ENCODE measurements around the gene DIDO1. TPM values are rescaled to one million over a fixed set of nuclear protein-coding genes. Genes with fewer than 3 reads are reported as not detected.
"Not testable (repeated sequence)": the region's sequence is repeated elsewhere in the genome, so short reads cannot be mapped to it uniquely, and the experiment has no call there.

DIDO1 gene
- polyA plus RNA-seq, 1 of the 3 experiments (the other 2 are of a cell fraction), result 14.7 TPM

DNA sequence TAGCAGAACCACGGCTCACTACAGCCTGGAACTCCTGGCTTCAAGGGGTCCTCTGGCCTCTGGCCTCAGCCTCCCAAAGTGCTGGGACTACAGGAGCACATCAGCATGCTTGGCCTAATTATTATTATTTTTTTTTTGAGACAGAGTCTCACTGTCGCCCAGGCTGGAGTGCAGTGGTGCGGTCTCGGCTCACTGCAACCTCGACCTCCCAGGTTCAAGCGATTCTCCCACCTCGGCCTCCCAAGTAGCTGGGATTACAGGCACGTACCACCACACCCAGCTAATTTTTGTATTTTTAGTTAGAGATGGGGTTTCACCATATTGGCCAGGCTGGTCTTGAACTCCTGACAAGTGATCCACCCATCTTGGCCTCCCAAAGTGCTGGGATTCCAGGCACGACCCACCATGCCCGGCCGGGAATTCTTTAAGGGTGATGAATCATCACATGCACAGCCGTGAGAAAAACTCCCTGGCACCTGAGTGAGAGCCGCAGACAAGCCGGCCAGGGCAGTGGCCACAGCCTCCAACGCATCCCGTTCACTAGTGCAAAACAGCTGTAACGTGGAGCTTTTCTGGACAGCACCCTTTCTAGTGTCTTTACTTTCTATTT is 3.1 kb downstream of the DIDO1 start:
- peak overlapping the region in 1 of 2 experiments; percentile 86; a peak in 2 of 4 replicates for H3K27ac ChIP-seq (ENCODE audit: low read depth in 2 of 2, low read length in 1 of 2)
- H3K4me1 ChIP-seq (ENCODE audit: control insufficient read depth in 1 of 2, insufficient read depth in 2 of 2, low read depth in 1 of 2, low read length in 1 of 2), result peaks cover 26 to 42% of the 10 kb centered on the region in 2 experiments; a peak in 3 of 4 replicates
- H2AFZ ChIP-seq (ENCODE audit: low read depth); H3K9me3 ChIP-seq; DNase-seq; POLR2A ChIA-PET; H3K4me3 ChIP-seq (ENCODE audit: low read depth in 2 of 2, low read length in 1 of 2); H3K9ac ChIP-seq; H3K36me3 ChIP-seq (replicated peaks in 1 of 2; ENCODE audit: control insufficient read depth in 1 of 2, insufficient read depth in 2 of 2, low read length in 1 of 2); H3K9me2 ChIP-seq; H3K27me3 ChIP-seq (ENCODE audit: insufficient read depth): not testable (repeated sequence)
- TF ChIP-seq TEAD4 (IDR thresholded peaks at IDR 0.05; ENCODE audit: borderline replicate concordance, insufficient read depth) (0 out of 2 replicates have a peak, but pooled peaks have one; percentile 24), JUND (IDR thresholded peaks at IDR 0.05) (peak; percentile 56), FOSL2 (IDR thresholded peaks at IDR 0.05; ENCODE audit: borderline replicate concordance, low read depth) (peak; percentile 48; the same call in 1 of the 2 replicates)
- H3K79me2 ChIP-seq (ENCODE audit: insufficient read depth), result peaks cover 97% of the 10 kb centered on the region
- H3K4me2 ChIP-seq, result peak overlapping the region; percentile 85
- peaks cover 73% of the 10 kb centered on the region for H4K20me1 ChIP-seq (ENCODE audit: insufficient read depth)
- H3F3A ChIP-seq (replicated peaks; ENCODE audit: insufficient read depth), result peaks cover 17% of the 10 kb centered on the region
- CTCF ChIA-PET, result interaction anchor here (1.1 to 17.1 kb wide), 4 partner anchors 13 to 29 kb away, joined by 3 to 181 read pairs (median 88); partner anchors contain the start of gene GID8
- 60% methylated on average over 17 of the region's 17 CpGs for WGBS (ENCODE audit: low lambda C conversion rate)

- Histone ChIP-seq H3K4me3 (ENCODE audit: low read depth in 2 of 2, low read length in 1 of 2) (no peak overlapping the region), H3K36me3 (replicated peaks in 1 of 2; ENCODE audit: control insufficient read depth in 1 of 2, insufficient read depth in 2 of 2, low read length in 1 of 2) (no peaks in the 10 kb centered on the region), H3K79me2 (ENCODE audit: insufficient read depth) (peaks cover 97% of the 10 kb centered on the region), H3K27me3 (ENCODE audit: insufficient read depth) (no peaks in the 10 kb centered on the region), H3K9me3 (no peaks in the 10 kb centered on the region), H4K20me1 (ENCODE audit: insufficient read depth) (peaks cover 80% of the 10 kb centered on the region), H3K4me2 (peak overlapping the region; percentile 85; the same call in 1 of the 2 replicates), H3F3A (replicated peaks; ENCODE audit: insufficient read depth) (peaks cover 12% of the 10 kb centered on the region), H3K4me1 (ENCODE audit: control insufficient read depth in 1 of 2, insufficient read depth in 2 of 2, low read depth in 1 of 2, low read length in 1 of 2) (peaks cover 26 to 42% of the 10 kb centered on the region in 2 experiments; a peak in 3 of 4 replicates), H3K9ac (no peak overlapping the region), H3K27ac (ENCODE audit: low read depth in 2 of 2, low read length in 1 of 2) (peak overlapping the region in 1 of 2 experiments; percentile 86; a peak in 2 of 4 replicates), H2AFZ (ENCODE audit: low read depth) (no peak overlapping the region), H3K9me2 (no peaks in the 10 kb centered on the region)
- WGBS (ENCODE audit: low lambda C conversion rate), result 91% methylated on average over 13 of the region's 14 CpGs
- TF ChIP-seq RFX5 (IDR thresholded peaks at IDR 0.05; ENCODE audit: low read length) (no peak), SMC3 (IDR thresholded peaks at IDR 0.05; ENCODE audit: low read depth, low read length) (no peak), TCF12 (IDR thresholded peaks at IDR 0.05) (no peak), TEAD4 (IDR thresholded peaks at IDR 0.05; ENCODE audit: borderline replicate concordance, insufficient read depth) (no peak), JUND (IDR thresholded peaks at IDR 0.05) (no peak)
- DNase-seq, result no peak
- CTCF ChIA-PET, result interaction anchor here (1.1 to 17.1 kb wide), 4 partner anchors 12 to 28 kb away, joined by 3 to 181 read pairs (median 88); partner anchors contain the start of gene GID8
- POLR2A ChIA-PET, result no interaction called here
Observed at GRCh38 chr20:62922451-62922921, 3.8 kb downstream of the DIDO1 start.

GRCh38 chr20:62921119-62921687 is 5.1 kb downstream of the DIDO1 start:
- 70% methylated on average over 4 of the region's 8 CpGs for WGBS (ENCODE audit: low lambda C conversion rate)
- H3K9me3 ChIP-seq, result no peaks in the 10 kb centered on the region
- ChIA-PET POLR2A (no interaction called here), CTCF (interaction anchor here (0.5 to 17.1 kb wide), 13 partner anchors 9 to 88 kb away, joined by 3 to 181 read pairs (median 7); partner anchors contain the start of gene GID8)
- peaks cover 93% of the 10 kb centered on the region for H4K20me1 ChIP-seq (ENCODE audit: insufficient read depth)
- no peaks in the 10 kb centered on the region for H3K9me2 ChIP-seq
- peak overlapping the region in 1 of 2 experiments; percentile 35; a peak in 1 of 4 replicates for H3K27ac ChIP-seq (ENCODE audit: low read depth in 2 of 2, low read length in 1 of 2)
- peaks cover 26 to 37% of the 10 kb centered on the region in 2 experiments; a peak in 3 of 4 replicates for H3K4me1 ChIP-seq (ENCODE audit: control insufficient read depth in 1 of 2, insufficient read depth in 2 of 2, low read depth in 1 of 2, low read length in 1 of 2)
- H3K4me3 ChIP-seq (ENCODE audit: low read depth in 2 of 2, low read length in 1 of 2), result no peak overlapping the region
- no peak overlapping the region for H2AFZ ChIP-seq (ENCODE audit: low read depth)
- peaks cover 97% of the 10 kb centered on the region for H3K79me2 ChIP-seq (ENCODE audit: insufficient read depth)
- H3K27me3 ChIP-seq (ENCODE audit: insufficient read depth), result no peaks in the 10 kb centered on the region
- peak overlapping the region; percentile 42; the same call in 1 of the 2 replicates for H3K4me2 ChIP-seq
- DNase-seq, result peak; percentile 81
- peaks cover 10% of the 10 kb centered on the region for H3F3A ChIP-seq (replicated peaks; ENCODE audit: insufficient read depth)
- no peaks in the 10 kb centered on the region for H3K36me3 ChIP-seq (replicated peaks in 1 of 2; ENCODE audit: control insufficient read depth in 1 of 2, insufficient read depth in 2 of 2, low read length in 1 of 2)
- H3K9ac ChIP-seq, result no peak overlapping the region
- TF ChIP-seq MEF2A (IDR thresholded peaks at IDR 0.05; ENCODE audit: borderline replicate concordance, low read depth), result no peak
- TF ChIP-seq SMC3 (IDR thresholded peaks at IDR 0.05; ENCODE audit: low read depth, low read length), result peak; percentile 27; the same call in 1 of the 2 replicates
- peak; percentile 50 for TF ChIP-seq RAD21 (IDR thresholded peaks at IDR 0.05; ENCODE audit: low read length)
- TF ChIP-seq CTCF (IDR thresholded peaks at IDR 0.05), result peak; percentile 65
- TF ChIP-seq, protein P1, sequence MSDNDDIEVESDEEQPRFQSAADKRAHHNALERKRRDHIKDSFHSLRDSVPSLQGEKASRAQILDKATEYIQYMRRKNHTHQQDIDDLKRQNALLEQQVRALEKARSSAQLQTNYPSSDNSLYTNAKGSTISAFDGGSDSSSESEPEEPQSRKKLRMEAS (IDR thresholded peaks at IDR 0.05; ENCODE audit: low read depth), result no peak
- 0 out of 2 replicates have a peak, but pooled peaks have one; percentile 32 for TF ChIP-seq RCOR1 (IDR thresholded peaks at IDR 0.05; ENCODE audit: low read length)
- no peak for TF ChIP-seq IRF3 (IDR thresholded peaks at IDR 0.05; ENCODE audit: low read depth, low read length)
- no peak for TF ChIP-seq TCF12 (IDR thresholded peaks at IDR 0.05)
- TF ChIP-seq MXI1 (IDR thresholded peaks at IDR 0.05; ENCODE audit: low read depth, low read length), result peak; percentile 80
- TF ChIP-seq PBX3 (IDR thresholded peaks at IDR 0.05), result 0 out of 2 replicates have a peak, but pooled peaks have one; percentile 21
